ENCODE measurements around the gene MPP3.
"Not testable (repeated sequence)": the region's sequence is repeated elsewhere in the genome, so short reads cannot be mapped to it uniquely, and the experiment has no call there.

The MPP3 gene

DNA sequence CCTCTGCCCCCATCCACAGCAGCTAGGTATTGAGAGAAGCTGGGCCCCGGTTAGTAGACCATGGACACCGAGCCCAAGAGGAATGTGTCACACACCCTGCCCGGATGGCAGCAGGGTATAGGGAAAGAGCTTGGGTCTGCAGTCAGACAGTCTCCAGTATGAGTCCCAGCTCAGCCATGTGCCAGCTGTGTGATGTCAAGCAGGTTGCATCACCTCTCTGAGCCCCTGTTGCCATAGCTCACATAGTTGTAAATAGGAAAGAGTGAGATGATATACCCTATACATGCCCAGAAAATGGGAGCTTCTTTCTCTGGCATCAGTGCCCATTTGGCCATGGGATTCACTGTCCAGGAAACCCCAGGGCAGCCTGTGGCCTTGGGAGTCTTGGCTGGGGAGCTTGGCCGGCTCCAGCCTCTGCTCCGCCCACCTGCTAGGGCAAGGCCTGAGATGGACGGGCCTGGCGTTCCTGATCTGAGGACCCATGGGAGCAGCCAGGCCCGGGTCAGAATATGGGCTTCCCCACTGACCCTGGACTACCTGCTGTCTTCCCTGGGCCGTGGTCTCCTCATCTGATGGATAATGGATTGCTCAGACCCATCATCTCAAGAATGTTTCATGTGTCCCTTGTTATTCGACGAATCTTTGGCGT, 27.3 kb upstream of the MPP3 start:
- no peak for DNase-seq

DNA sequence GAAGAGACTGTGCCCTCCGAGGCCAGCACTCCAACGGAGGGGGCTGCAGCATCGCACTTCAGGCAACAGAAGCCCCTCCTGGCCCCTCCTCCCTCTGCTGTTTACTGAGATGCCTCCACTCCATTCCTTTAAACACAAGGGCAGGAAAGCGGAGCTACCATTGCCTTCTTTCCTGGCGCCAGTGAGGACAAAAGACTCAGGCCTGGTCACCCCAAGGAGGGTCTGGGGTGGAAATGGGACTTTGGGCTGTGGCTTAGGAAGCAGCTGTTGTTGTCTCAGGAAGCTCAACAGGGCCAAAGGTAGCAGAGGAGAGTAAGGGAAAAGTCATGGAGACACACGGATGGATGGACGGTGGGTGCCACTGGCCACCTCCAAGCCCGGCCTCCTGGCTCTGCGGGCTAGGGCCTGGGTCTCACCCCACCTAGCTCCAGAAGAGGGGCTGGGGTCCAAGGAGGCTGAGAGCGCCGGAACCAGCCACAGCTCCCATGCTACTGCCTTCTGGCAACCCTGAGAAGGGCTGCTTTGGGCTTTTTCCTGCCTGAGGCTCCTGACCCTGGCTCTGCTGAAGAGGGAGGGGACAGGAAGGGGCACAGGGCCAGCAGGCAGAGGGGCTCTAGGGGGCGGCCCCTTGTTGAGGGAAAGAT, 25.1 kb upstream of the MPP3 start:
- DNase-seq, result no peak

DNA sequence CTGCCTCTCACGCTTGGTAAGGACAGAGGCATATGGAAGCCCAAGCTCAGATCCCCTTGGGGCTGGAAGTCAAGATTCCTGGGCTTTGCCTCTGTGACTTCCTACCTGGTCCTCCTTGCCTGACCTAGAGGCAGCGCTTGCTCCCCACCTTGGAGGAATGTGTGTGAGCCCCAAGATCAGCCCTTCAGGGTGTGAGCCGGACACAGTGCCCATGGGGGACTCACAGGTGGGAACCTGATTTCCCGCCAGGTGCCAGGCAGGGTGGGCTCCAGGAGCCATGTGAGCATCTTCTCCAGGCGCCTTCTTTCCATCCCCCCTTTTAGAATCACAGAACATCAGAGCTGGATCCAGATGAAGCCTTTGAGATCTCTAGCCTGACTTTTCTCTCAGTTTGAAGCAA, 24.2 kb upstream of the MPP3 start:
- no peak for DNase-seq

DNA sequence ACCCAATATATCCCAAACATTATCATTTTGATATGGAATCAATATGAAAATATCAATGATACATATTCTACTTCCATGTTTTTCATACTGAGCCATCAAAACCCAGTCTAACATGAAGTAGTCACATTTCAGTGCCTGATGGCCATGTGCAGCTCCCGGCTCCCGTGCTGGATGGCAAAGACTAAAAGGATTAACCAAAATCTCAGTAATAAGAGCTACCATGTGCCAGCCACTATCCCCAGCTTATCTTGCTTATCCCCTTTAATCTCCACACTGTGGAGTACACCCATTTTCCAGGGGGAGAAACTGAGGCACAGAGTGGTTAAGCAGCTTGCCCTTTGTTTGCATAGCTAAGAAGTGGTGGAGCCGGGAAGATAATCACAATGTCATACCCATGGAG, 23.2 kb upstream of the MPP3 start:
- DNase-seq, result no peak

DNA sequence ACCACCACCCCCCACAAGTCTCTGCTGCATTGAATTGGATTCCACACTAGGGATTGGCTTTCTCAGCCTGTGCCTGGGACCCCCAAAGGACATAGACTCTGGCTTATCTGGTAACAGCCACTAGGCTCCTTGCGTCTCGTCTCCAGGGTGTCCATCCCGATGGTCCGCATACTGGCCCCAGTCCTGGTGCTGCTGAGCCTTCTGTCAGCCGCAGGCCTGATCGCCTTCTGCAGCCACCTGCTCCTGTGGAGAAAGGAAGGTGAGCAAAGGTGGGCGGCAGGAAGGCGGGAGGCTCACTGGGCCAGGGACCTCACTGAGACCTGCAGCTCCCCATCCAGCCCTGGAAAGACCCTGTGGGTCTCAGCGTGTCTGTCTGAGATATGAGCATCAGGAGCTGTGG, 22.1 kb upstream of the MPP3 start:
- DNase-seq, result no peak

DNA sequence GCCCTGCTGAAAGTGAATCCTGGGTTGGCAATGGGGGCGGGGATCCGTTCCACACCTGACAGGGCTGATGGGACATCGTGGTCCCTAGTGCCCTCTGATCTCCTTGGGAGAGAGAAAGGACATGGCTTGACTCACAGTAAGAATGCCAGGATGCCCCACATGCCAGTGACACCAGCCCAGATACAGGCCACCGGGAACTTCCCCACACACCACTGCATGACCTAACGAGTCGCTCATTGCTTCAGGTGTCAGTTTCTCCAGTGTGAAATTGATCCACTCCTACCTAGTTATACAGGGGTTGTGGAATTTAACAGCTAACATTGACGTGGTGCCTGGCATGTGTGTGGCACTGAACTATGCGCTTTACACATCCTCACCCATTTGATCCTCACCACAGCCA, 21.6 kb upstream of the MPP3 start:
- no peak for DNase-seq

DNA sequence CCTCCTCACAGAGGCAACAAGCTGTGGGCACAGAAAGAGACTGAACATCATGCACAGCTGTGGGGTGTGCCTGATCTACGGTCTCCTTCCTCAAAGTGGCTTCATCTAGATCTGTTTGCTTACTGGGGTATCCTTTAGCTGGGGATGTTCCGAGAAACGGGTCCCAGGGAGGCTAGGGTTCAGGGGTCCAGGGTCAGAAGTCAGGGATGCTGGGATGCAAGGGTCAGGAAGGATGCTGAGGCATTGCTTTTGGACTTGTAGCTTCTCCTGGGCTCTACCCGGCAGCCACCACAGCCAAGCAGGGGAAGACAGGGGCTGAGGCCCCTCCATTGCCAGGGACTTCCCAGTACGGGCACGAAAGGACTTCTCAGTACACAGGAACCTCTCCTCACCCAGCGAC, 20.6 kb upstream of the MPP3 start:
- no peak for DNase-seq

DNA sequence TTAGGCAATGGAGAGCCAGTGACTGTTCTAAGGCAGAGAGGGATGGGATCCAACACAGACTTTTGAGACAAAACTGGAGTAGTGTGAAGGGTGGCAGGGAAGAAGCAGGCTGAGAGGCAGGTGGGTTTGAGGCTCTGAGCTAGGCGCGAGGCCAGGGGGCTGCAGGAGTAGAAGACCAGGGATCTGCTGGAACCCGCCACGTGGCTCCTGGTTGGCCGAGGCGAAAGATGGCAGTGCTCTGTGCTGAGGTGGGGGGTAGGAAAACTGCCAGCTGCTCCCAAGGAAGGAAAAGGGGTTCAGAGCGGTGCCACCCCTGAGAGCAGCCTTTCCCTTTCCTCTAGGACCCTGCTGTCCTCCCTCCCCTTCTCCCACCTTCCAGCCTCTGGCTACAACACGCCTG, 19.6 kb upstream of the MPP3 start:
- DNase-seq, result no peak

DNA sequence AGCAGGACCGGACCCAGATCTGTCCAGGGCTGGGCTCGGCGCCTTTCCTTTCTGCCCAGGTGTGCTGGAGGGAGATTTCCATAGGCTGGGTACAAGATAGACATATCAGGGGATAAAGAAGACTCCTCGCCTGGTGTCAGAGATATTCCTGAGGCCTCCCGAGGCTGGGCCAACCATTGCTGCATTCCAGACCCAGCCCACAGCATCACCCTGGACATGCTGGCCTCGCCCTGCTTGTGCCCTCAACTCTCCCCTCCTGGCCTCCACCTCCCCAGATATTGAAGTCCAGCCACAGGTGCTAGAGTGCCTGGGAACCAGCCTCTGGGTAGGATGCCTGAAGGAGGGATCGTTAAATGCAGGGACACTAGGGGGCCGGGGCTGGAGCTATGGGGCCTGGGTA, 16.2 kb upstream of the MPP3 start:
- DNase-seq, result no peak

DNA sequence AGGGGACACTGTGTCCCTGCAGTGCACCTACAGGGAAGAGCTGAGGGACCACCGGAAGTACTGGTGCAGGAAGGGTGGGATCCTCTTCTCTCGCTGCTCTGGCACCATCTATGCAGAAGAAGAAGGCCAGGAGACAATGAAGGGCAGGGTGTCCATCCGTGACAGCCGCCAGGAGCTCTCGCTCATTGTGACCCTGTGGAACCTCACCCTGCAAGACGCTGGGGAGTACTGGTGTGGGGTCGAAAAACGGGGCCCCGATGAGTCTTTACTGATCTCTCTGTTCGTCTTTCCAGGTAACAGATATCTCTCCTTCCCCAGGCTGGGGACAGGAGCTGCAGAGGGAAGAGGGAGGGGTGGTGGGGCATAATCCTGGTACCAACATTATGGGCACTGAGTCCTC, 15.7 kb upstream of the MPP3 start:
- no peak for DNase-seq

DNA sequence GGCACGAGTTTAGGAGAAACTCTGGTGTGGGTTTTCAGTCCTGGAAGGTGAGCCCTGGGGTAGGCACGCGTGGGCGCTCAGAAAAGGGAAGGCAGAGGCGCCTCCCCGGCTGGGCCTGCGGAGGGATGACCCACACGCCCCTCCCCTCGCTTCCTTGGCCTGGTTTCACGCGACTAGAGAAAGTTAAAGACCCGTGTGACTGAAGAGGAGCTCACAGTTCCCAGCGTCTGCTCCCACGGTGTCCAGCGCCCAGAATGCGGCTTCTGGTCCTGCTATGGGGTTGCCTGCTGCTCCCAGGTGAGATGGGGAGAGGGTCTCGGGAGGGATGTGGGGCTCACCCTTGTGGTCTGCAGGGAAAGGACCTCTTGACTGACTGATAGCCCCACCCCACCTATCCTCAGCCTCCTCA, 14.0 kb upstream of the MPP3 start, which contains the start of gene CD300LG:
TSS of gene CD300LG (plus strand) at position 214 of the 409 bp plus-strand sequence. CDS start at position 255, 41 bp downstream.
- DNase-seq, result no peak

DNA sequence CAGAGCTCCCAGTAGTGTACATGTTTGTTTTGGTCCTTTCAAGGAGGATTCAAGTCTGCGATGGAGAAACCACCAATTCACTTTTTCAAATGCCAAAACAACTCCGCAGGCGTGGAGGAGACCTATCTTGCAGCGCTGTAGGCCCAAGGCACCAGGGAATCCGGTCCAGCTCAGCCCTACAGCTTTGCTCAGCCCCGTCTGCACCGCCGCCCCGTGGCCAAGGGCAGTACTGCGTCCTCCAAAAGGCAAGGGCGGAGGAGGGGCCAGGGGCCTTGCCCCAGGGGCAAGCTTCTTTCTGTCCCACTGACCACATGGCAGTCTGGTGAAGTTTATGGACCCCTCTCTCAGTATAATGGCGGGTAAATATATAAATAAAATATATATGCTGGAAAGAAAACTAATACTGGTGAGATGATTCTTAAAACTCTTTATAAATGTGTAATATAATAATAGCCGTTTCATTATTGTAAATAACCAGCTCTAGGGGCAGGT, 13.3 kb upstream of the MPP3 start:
- peak; percentile 65 to 68 for DNase-seq

DNA sequence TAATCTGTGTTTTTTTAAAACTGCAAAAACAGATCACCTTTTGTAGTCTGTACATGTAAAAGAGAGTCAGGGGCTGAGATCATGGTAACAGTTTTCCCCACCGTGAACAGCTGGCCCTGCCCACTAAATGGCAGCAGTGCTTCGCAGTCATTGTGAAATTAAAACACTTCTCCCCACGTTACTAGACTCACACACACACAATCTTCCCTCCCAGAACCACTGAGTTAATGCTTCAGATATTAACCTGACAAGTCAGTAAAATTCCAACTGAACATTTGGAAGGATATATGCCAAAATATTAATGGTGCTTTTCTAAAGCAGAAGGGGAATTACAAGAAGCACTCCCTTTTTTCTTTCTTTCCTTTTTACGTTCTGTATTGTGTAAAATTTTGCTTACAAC, 12.8 kb upstream of the MPP3 start:
- no peak for DNase-seq

DNA sequence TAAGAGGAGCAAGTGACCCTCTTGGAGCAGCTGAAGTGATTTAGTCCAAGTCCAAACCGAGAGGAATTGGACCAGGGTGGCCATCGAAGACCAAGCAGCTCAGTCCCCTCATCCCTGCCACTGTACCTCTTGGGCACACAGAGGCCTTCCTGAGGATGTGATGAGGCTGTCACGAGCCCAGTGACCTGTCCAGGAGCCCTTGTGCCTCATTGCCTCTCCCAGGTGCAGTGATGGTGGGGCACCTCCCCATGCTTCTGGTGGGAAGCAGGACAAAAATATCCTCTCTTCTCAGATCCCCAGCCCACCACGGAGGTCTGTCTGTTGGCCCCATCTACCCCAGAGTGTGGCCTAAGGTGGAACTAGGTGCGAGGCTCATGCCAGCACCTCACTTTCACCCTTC, 11.3 kb upstream of the MPP3 start:
- no peak for DNase-seq

DNA sequence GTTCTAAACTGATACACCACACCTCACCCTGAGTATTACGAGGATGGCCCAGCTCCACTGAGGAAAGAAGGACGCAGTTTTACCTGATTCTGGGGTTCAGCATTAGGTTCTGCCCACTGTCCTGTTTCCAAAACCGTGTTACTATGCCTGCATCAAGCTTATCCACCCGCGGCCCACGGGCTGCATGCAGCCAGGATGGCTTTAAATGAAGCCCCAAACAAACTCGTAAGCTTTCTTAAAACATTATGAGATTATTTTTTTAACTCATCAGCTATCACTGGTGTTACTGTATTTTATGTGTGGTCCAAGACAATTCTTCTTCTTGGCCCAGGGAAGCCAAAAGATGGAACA, 10.0 kb upstream of the MPP3 start:
- DNase-seq, result no peak

DNA sequence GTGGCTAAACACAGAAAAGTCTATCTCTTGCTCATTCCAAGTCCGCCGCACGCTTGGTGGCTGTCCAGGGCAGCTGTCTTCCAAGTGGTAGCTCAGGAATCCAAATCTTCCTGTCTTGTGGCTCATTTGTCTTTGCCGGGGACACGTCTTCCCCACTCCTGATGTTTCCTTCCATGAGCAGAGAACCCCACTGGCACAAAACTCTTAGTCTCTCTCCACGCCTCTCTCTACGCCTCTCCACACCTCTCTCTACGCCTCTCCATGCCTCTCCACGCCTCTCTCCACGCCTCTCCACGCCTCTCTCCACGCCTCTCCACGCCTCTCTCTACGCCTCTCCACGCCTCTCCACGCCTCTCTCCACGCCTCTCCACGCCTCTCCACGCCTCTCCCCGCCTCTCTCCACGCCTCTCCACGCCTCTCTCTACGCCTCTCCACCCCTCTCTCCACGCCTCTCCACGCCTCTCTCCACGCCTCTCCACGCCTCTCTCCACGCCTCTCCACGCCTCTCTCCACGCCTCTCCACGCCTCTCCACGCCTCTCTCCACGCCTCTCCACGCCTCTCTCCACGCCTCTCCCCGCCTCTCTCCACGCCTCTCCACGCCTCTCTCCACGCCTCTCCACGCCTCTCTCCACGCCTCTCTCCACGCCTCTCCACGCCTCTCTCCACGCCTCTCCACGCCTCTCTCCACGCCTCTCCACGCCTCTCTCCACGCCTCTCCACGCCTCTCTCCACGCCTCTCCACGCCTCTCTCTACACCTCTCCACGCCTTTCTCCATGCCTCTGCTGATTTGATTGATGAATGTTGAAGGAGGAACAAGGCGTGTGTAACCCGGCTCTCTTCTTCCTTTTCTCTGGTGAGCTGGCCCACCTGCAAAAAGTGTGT, 9.4 kb upstream of the MPP3 start:
- DNase-seq, result not testable (repeated sequence)

DNA sequence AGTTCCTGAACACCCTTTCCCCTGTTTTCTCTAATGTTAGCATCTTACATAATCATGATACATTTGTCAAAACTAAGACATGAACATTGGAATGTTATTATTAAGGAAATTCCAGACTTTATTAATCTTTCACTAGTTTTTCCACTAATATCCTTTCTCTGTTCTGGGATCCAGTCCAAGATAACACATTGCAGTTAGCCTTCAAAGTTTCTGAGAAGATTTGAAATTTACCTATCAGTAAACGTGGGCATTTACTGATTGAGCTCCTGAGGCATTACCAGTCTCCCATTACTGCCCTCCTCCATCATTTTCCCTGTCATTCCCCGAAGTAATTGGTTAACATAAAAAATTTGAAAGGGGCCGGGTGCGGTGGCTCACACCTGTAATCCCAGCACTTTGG, 8.3 kb upstream of the MPP3 start:
- no peak for DNase-seq

DNA sequence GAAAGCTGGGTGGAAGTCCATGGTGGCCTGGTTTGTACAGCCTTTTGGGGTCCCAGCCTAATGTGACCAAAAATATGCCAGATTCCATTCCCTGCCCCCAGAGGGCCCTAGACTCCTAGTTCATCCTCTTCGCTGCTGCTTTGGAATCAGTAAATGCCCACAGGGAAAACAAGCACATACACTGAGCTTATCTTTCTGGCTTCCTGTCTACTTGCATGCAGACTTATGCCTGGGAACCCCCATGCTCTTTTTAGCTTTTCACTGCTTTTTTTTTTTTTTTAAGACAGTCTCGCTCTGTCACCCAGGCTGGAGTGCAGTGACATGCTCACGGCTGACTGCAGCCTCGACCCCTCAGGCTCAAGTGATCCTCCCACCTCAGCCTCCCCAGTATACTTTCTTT, 7.9 kb upstream of the MPP3 start:
- DNase-seq, result no peak

DNA sequence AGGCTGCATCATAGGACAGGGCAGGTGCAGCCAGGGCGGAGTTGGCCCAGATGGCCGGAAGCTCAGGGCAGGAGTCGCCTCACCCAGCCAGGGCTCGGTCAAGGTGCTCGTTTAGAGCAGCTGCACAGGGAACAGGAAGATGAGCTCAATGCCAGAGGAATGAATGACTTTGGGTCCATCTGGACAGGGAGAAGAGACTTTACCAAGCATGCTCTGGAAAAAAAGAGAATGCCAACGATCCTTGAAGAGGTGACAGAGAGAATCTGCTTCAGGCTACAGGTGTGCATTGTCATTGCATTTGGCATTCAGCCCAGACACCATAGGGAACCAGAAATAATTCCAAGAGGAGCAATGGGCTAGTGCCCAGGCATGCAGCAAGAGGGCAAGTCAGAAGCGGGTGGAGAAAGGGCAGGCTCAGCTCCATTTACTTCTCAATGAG, 6.7 kb upstream of the MPP3 start:
- no peak for DNase-seq

DNA sequence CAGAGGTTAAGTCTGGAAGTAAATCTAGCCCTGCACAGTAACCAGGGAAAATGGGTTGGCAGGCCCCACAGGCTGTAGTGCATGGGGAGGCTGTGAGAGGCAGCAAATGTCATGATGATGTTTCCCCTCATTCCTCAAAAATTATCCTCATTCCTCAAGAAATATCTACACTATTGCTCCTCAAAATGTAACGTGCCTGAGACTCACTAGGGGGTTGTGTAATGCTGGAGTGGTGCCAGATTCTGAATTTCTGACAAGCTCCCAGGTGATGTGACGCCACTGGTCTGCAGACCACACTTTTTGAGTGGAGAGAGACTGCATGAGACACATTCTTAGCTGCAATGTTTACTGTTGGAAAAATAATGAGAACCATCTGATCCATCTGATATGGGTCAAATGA, 1.2 kb upstream of the MPP3 start:
- DNase-seq, result no peak

DNA sequence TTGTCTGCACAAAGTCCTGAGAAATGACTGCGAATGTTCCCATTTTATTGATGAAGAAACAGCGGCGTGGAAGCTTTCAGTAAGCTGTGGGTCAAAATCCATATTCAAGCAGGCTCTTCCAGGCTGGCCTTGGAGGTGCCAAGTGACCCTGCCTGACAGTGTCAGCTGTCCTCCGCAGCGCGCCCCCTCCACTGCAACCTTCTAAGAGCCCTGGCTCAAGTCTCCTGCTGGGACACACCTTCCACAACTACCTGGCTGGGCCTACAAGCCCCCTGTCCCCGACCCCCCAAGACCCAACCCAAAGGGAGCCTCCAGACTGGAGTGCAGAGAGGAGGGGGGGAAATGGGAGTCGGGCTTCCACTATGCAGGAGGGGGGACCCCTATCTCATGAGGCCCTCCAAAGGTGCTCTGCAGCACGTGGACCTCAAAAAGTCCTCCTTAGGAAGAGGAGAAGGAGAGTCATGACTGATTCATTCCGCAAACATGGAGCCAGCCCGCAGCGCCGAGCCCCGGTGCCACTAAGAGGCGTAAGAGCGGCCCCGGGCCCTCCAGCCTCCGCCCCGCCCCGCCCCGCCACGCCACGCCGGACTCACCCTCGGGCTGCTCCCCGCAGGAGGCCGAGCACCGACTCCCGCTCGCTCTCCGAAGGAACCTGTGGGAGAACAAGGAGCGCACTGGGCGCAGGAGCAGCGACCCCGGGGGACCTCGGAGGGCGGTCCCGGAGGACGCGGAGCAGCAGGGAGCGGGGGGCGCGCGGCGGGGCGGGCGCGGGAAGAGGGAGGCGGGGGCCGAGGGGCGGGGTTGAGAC, 574 bp downstream of the MPP3 start:
- DNase-seq, result peak in 1 of 2 donors; percentile 2

DNA sequence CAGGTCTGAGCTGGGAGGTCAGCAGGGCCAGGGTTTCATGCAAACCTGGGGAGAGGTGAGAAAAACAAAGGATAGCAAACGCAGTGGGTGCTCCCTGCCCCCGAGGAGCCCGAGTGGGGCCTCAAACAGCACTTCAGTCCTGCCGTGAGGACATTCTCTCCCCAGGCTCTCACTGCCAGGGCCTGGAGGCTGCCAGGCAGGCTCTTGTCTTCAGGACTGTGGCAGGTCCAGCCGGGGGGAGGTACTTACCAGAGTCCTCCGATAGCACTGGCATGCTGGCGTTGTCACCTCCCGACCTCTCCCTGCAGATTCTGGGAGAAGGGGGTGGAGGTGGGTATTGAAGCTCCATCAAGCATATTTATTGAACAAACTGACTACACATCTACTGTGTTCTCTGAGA, 1.3 kb downstream of the MPP3 start:
- no peak for DNase-seq
